HCT116 (cell line): Measurements from ENCODE around the gene SH2D1A. TPM values are rescaled to one million over a fixed set of nuclear protein-coding genes. Genes with fewer than 3 reads are reported as not detected.

Experiments used
- ATAC-seq: fragments of 200-7000 bp; cut with Tn5 transposase; 2 replicates; pipeline ENCODE4 v1.9.1; 2020; ENCODE audit warnings: mild to moderate bottlenecking, moderate library complexity
- BruUV-seq: library from RNA; stranded (reverse); fragments of 400-500 nt; replicated peaks from 2 replicates; lab custom pipeline; 2021; lab: Mats Ljungman, UMichigan
- CTCF ChIA-PET: fragments of 300-600 bp; sonication (Branson Sonifier 250); formaldehyde crosslinking; loops from one replicate; lab custom pipeline; 2021; ENCODE audit warnings: antibody characterized with exemption; lab: Charles Lee
- POLR2A ChIA-PET: fragments of 300-600, 350-600 bp; sonication (Branson Sonifier 250); formaldehyde crosslinking; loops from one replicate; lab custom pipeline; 2021; ENCODE audit warnings: antibody characterized with exemption; lab: Charles Lee
- RAD21 ChIA-PET, 2 experiments: fragments of 300-600 bp; sonication (Branson Sonifier 250); formaldehyde crosslinking; loops; one replicate each; lab custom pipeline; 2023; ENCODE audit warnings: low total read pairs in 2 of 2; ENCODE audit not compliant: uncharacterized antibody in 2 of 2, unreplicated experiment in 2 of 2, low non-redundant PET in 1 of 2; lab: Charles Lee
- DNase-seq: peaks from one replicate; pipeline ENCODE4 v3.0.0-alpha.2; 2010; ENCODE audit warnings: low read depth, low spot score
- H2AFZ ChIP-seq: fragments of 200-600 bp; shearing (Covaris generic), sonication (generic); 2 replicates; pipeline ENCODE4 v1.6.1; 2017; ENCODE audit warnings: low read depth, mixed run types, mixed read lengths, antibody characterized with exemption, low read length; ENCODE audit not compliant: poor library complexity, severe bottlenecking
- H3K27ac ChIP-seq: 2 replicates; pipeline ENCODE4 v1.5.1; 2012; ENCODE audit warnings: low read depth, low read length
- H3K27me3 ChIP-seq: fragments of 200-600 bp; sonication (generic); 2 replicates; pipeline ENCODE4 v1.6.1; 2016; ENCODE audit warnings: mixed run types, low read length, mixed read lengths; ENCODE audit not compliant: insufficient read depth
- H3K36me3 ChIP-seq, 2 experiments: fragments of 200-500 bp in 1 of 2; fragments of 200-600 bp in 1 of 2; sonication (Bioruptor generic) in 1 of 2; sonication (generic) in 1 of 2; 2 replicates each; pipeline versions ENCODE4 v1.5.1 to v1.6.1; 2014 to 2016; ENCODE audit warnings: low read length in 2 of 2, inconsistent platforms in 1 of 2, mixed read lengths in 1 of 2, mixed run types in 1 of 2; ENCODE audit not compliant: insufficient read depth in 2 of 2, control insufficient read depth in 1 of 2
- H3K4me1 ChIP-seq, 2 experiments: fragments of 200-600 bp in 1 of 2; sonication (generic) in 1 of 2; 2 replicates each; pipeline versions ENCODE4 v1.5.1 to v1.6.1; 2012 to 2017; ENCODE audit warnings: low read length in 2 of 2, inconsistent platforms in 1 of 2, mild to moderate bottlenecking in 1 of 2, mixed read lengths in 1 of 2, mixed run types in 1 of 2, moderate library complexity in 1 of 2; ENCODE audit not compliant: insufficient read depth in 2 of 2, control insufficient read depth in 1 of 2
- H3K4me2 ChIP-seq: fragments of 200-600 bp; sonication (generic); 2 replicates; pipeline ENCODE4 v1.6.1; 2017; ENCODE audit warnings: mixed run types, low read length, mixed read lengths
- H3K4me3 ChIP-seq, 2 experiments: fragments of 200-600 bp in 1 of 2; sonication (generic) in 1 of 2; replicated peaks in 1 of 2; 2 replicates each; pipeline ENCODE4 v1.5.1; 2011 to 2016; ENCODE audit warnings: low read length in 2 of 2, control low read depth in 1 of 2, low read depth in 1 of 2, mild to moderate bottlenecking in 1 of 2, mixed read lengths in 1 of 2, mixed run types in 1 of 2
- H3K79me2 ChIP-seq: fragments of 200-600 bp; sonication (generic); 2 replicates; pipeline ENCODE4 v1.6.1; 2017; ENCODE audit warnings: mild to moderate bottlenecking, mixed run types, low read length, moderate library complexity, mixed read lengths; ENCODE audit not compliant: insufficient read depth
- H3K9ac ChIP-seq: fragments of 200-600 bp; sonication (generic); 2 replicates; pipeline ENCODE4 v1.6.1; 2016; ENCODE audit warnings: low read length, mixed read lengths
- H3K9me2 ChIP-seq: fragments of 200-600 bp; sonication (generic), shearing (Covaris generic); 2 replicates; pipeline ENCODE4 v1.6.1; 2017; ENCODE audit warnings: mixed run types, mild to moderate bottlenecking, moderate library complexity; ENCODE audit not compliant: insufficient read depth
- H3K9me3 ChIP-seq, 2 experiments: fragments of 200-500 bp in 1 of 2; fragments of 200-600 bp in 1 of 2; sonication (Bioruptor generic) in 1 of 2; sonication (generic) in 1 of 2; 2 replicates each; pipeline ENCODE4 v1.6.1; 2014 to 2017; ENCODE audit warnings: low read length in 2 of 2, mixed read lengths in 2 of 2, inconsistent platforms in 1 of 2, low read depth in 1 of 2, mild to moderate bottlenecking in 1 of 2, mixed run types in 1 of 2, moderate library complexity in 1 of 2; ENCODE audit not compliant: control insufficient read depth in 1 of 2, insufficient read depth in 1 of 2
- H4K20me1 ChIP-seq: fragments of 200-600 bp; sonication (generic), shearing (Covaris generic); 2 replicates; pipeline ENCODE4 v1.6.1; 2017; ENCODE audit warnings: mixed run types, mild to moderate bottlenecking, moderate library complexity; ENCODE audit not compliant: insufficient read depth
- ATF3 ChIP-seq: IDR thresholded peaks from 2 replicates; pipeline ENCODE4 v1.6.1; 2012
- CBX3 ChIP-seq: IDR thresholded peaks from 2 replicates; pipeline ENCODE4 v1.6.1; 2012; ENCODE audit warnings: low read depth
- CEBPB ChIP-seq: IDR thresholded peaks from 2 replicates; pipeline ENCODE4 v1.6.1; 2012; ENCODE audit warnings: low read depth
- ELF1 ChIP-seq: IDR thresholded peaks from 2 replicates; pipeline ENCODE4 v1.6.1; 2012; ENCODE audit warnings: low read depth, borderline replicate concordance
- EZH2 ChIP-seq: fragments of 200-600 bp; sonication (generic); IDR thresholded peaks from 2 replicates; pipeline ENCODE4 v1.6.1; 2017; ENCODE audit warnings: antibody characterized with exemption, mixed run types
- EZH2phosphoT487 ChIP-seq: fragments of 200-600 bp; IDR thresholded peaks from 2 replicates; pipeline ENCODE4 v1.6.1; 2018; ENCODE audit warnings: antibody characterized with exemption, borderline replicate concordance
- FOSL1 ChIP-seq: IDR thresholded peaks from 2 replicates; pipeline ENCODE4 v1.6.1; 2012; ENCODE audit warnings: low read depth
- MAX ChIP-seq: IDR thresholded peaks from 2 replicates; pipeline ENCODE4 v1.6.1; 2012
- POLR2A ChIP-seq: IDR thresholded peaks from 2 replicates; pipeline ENCODE4 v1.7.0; 2011; ENCODE audit warnings: borderline replicate concordance; ENCODE audit not compliant: insufficient read depth, insufficient read length; ENCODE audit errors: extremely low read depth
- RAD21 ChIP-seq: IDR thresholded peaks from 2 replicates; pipeline ENCODE4 v1.6.1; 2012; ENCODE audit warnings: low read depth, mild to moderate bottlenecking
- REST ChIP-seq: IDR thresholded peaks from 2 replicates; pipeline ENCODE4 v1.6.1; 2012; ENCODE audit warnings: low read depth
- SP1 ChIP-seq: IDR thresholded peaks from 2 replicates; pipeline ENCODE4 v1.6.1; 2012; ENCODE audit warnings: low read depth
- TCF7L2 ChIP-seq: IDR thresholded peaks from 2 replicates; pipeline ENCODE4 v1.7.0; 2011; ENCODE audit warnings: borderline replicate concordance, inconsistent platforms; ENCODE audit not compliant: insufficient read depth, insufficient read length; ENCODE audit errors: extremely low read depth
- YY1 ChIP-seq: IDR thresholded peaks from 2 replicates; pipeline ENCODE4 v1.6.1; 2011; ENCODE audit warnings: low read length, low read depth, moderate library complexity, mild to moderate bottlenecking; ENCODE audit not compliant: insufficient replicate concordance; ENCODE audit errors: extremely low read depth
- ZBTB33 ChIP-seq: IDR thresholded peaks from 2 replicates; pipeline ENCODE4 v1.6.1; 2011; ENCODE audit warnings: mild to moderate bottlenecking, low read length, moderate library complexity; ENCODE audit not compliant: insufficient replicate concordance; ENCODE audit errors: extremely low read depth
- ZFX ChIP-seq: fragments of 450-650 bp; IDR thresholded peaks from 2 replicates; pipeline ENCODE4 v1.6.1; 2017
- ZNF274 ChIP-seq: fragments of 200-500 bp; sonication (Bioruptor generic); IDR thresholded peaks from 2 replicates; pipeline ENCODE4 v1.6.1; 2014; ENCODE audit warnings: mild to moderate bottlenecking, low read depth, low read length, inconsistent platforms
- intact Hi-C: fragments of 100-400 bp; cut with micrococcal nuclease; formaldehyde crosslinking; loops from 2 replicates; pipeline ENCODE4 v1.10.0; 2022
- total RNA-seq: library from RNA; stranded (reverse); gene quantifications from one replicate; pipeline ENCODE4 v1.2.1, GENCODE V29; 2021; ENCODE audit not compliant: unreplicated experiment

Gene SH2D1A
- total RNA-seq, 1 experiment from 2014 or later: 0.15 TPM

GRCh38 chrX:124415115-124415800, 68.9 kb downstream of the SH2D1A start (continued):
- TF ChIP-seq ATF3 (no peak), ZFX (no peak), TCF7L2 (no peak), SP1 (no peak), ZBTB33 (no peak), POLR2A (no peak)

GRCh38 chrX:124421898-124422655, 75.7 kb downstream of the SH2D1A start:
- CTCF ChIA-PET: no interaction called here
- no peak overlapping the region for H3K4me2 ChIP-seq
- no TSS peak for BruUV-seq
- H3K4me1 ChIP-seq: no peaks in the 10 kb centered on the region
- RAD21 ChIA-PET: no interaction called here
- H3K9ac ChIP-seq: no peak overlapping the region
- H3K27ac ChIP-seq: no peak overlapping the region
- no peaks in the 10 kb centered on the region for H3K79me2 ChIP-seq
- H3K36me3 ChIP-seq: no peaks in the 10 kb centered on the region
- H3K9me2 ChIP-seq: no peaks in the 10 kb centered on the region
- DNase-seq (no peak), ATAC-seq (no peak)
- H3K27me3 ChIP-seq: no peaks in the 10 kb centered on the region
- H4K20me1 ChIP-seq: no peaks in the 10 kb centered on the region
- H2AFZ ChIP-seq: no peak overlapping the region
- intact Hi-C loops: no loop called here
- H3K4me3 ChIP-seq: no peak overlapping the region
- H3K9me3 ChIP-seq: no peaks in the 10 kb centered on the region
- POLR2A ChIA-PET: no interaction called here
- TF ChIP-seq ZFX (no peak), TCF7L2 (no peak), EZH2phosphoT487 (no peak), ZNF274 (no peak), ELF1 (no peak), POLR2A (no peak), YY1 (no peak), MAX (no peak), EZH2 (no peak), CEBPB (no peak), CBX3 (no peak), REST (no peak), FOSL1 (no peak), RAD21 (no peak)
